Thyroid gland (tissue), 4 donors: ENCODE measurements around the gene COL24A1. TPM values are rescaled to one million over a fixed set of nuclear protein-coding genes. Genes with fewer than 3 reads are reported as not detected.
A peak's percentile ranks its signal among the peaks of the same experiment; 100 is the strongest.

Source experiments
- DNase-seq, 2 donors: peaks; one replicate each; pipeline ENCODE4 v3.0.0-alpha.2; 2019
- H3K27ac ChIP-seq, 3 donors: fragments of 200-600 bp; sonication (generic); 1 replicate in 2 of 3; 2 replicates in 1 of 3; pipeline ENCODE4 v1.5.1; 2016 to 2019; ENCODE audit warnings: mild to moderate bottlenecking in 1 of 3, moderate library complexity in 1 of 3
- H3K27me3 ChIP-seq: fragments of 200-600 bp; sonication (generic); one replicate; pipeline ENCODE4 v1.5.1; 2019
- H3K36me3 ChIP-seq, 2 donors: fragments of 200-600 bp; sonication (generic); one replicate each; pipeline ENCODE4 v1.5.1; 2016 to 2019
- H3K4me1 ChIP-seq, 2 donors: fragments of 200-600 bp; sonication (generic); one replicate each; pipeline ENCODE4 v1.5.1; 2017 to 2019
- H3K4me3 ChIP-seq, 3 donors: fragments of 200-600 bp; sonication (generic); replicated peaks in 1 of 3; 1 replicate in 2 of 3; 2 replicates in 1 of 3; pipeline ENCODE4 v1.5.1; 2016; ENCODE audit warnings: mild to moderate bottlenecking in 1 of 3
- H3K9me3 ChIP-seq: fragments of 200-600 bp; sonication (generic); one replicate; pipeline ENCODE4 v1.5.1; 2017
- CTCF ChIP-seq, 6 experiments: fragments of 200-600 bp in 3 of 6; fragments of 450-650 bp in 3 of 6; sonication (generic) in 3 of 6; IDR thresholded peaks; one replicate each; pipeline ENCODE4 v1.5.1; 2016 to 2019; ENCODE audit warnings: antibody characterized with exemption in 6 of 6, mild to moderate bottlenecking in 2 of 6, inconsistent platforms in 1 of 6, moderate library complexity in 1 of 6
- POLR2A ChIP-seq, 2 donors: fragments of 450-650 bp; IDR thresholded peaks; one replicate each; pipeline ENCODE4 v1.6.1; 2017; ENCODE audit warnings: antibody characterized with exemption in 2 of 2, mild to moderate bottlenecking in 2 of 2, moderate library complexity in 1 of 2
- WGBS, 2 donors: methylation state at CpG; one replicate each; pipeline ENCODE4 v1.1.5; 2017; 5-methylcytosine and 5-hydroxymethylcytosine counted together
- intact Hi-C: fragments of 100-400 bp; cut with DNase I; formaldehyde crosslinking; loops from one replicate; pipeline ENCODE4 v1.15.1; 2023
- total RNA-seq, 4 donors: library from RNA; depleted of rRNA; stranded (reverse); fragments of >200 nt; gene quantifications; one replicate each; pipeline ENCODE4 v1.2.3, GENCODE V29; 2016

Gene COL24A1
- total RNA-seq, 4 donors from 2014 or later, result 0.27 to 0.89 (median 0.46) TPM

GRCh38 chr1:86030180-86030579 lies 126.4 kb downstream of the COL24A1 start:
- WGBS, 2 donors, result 77 to 89% methylated on average over 1 of the region's 1 CpG
- no peak overlapping the region for H3K4me3 ChIP-seq
- TF ChIP-seq POLR2A (IDR thresholded peaks at IDR 0.05), result no peak
- no peak for TF ChIP-seq CTCF (IDR thresholded peaks at IDR 0.05)
- no peaks in the 10 kb centered on the region for H3K36me3 ChIP-seq
- intact Hi-C loops, result no loop called here
- H3K4me1 ChIP-seq, result no peaks in the 10 kb centered on the region
- DNase-seq, result no peak
- H3K9me3 ChIP-seq, result no peaks in the 10 kb centered on the region
- no peak overlapping the region for H3K27ac ChIP-seq
- no peaks in the 10 kb centered on the region for H3K27me3 ChIP-seq

DNA sequence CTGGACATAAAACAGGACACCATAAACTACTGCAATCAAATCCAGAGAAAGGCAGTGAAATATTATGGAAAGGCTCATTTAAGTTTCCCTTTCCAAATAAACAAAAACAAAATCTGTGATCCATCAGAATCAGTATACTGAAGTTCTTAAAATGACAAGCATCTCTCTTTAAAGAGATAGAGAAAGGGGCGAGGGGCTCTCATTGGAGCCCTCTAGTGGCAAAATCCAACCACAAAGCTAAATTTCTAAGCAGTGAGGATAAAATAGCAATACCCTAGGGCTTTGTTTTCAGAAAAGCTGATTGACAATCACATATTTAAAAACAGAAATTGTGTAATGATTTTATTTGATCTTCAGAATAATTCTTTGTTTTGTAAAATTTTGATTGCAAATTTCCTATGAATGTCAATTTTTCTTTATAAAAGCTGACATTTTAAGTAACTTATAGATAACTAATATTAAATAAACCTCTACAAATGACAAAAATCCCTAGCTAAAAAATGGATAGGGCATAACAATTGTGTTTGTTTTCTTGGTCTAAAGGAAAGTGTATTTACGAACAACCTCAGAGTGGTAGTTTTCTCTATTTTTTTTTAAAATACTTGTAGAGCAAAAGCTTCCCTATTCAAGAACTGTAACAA lies 138.2 kb downstream of the COL24A1 start:
- DNase-seq, result peak in 1 of 2 donors; percentile 7
- Histone ChIP-seq H3K4me1 (no peaks in the 10 kb centered on the region), H3K36me3 (no peaks in the 10 kb centered on the region), H3K9me3 (no peaks in the 10 kb centered on the region), H3K27ac (no peak overlapping the region), H3K4me3 (no peak overlapping the region), H3K27me3 (no peaks in the 10 kb centered on the region)
- WGBS, 2 donors, result 36 to 46% methylated on average over 2 of the region's 2 CpGs
- TF ChIP-seq CTCF (IDR thresholded peaks at IDR 0.05), result peak in 4 of 6 experiments; percentile 28 to 72 (median 46)
- TF ChIP-seq POLR2A (IDR thresholded peaks at IDR 0.05), result no peak
- intact Hi-C loops, result no loop called here

DNA sequence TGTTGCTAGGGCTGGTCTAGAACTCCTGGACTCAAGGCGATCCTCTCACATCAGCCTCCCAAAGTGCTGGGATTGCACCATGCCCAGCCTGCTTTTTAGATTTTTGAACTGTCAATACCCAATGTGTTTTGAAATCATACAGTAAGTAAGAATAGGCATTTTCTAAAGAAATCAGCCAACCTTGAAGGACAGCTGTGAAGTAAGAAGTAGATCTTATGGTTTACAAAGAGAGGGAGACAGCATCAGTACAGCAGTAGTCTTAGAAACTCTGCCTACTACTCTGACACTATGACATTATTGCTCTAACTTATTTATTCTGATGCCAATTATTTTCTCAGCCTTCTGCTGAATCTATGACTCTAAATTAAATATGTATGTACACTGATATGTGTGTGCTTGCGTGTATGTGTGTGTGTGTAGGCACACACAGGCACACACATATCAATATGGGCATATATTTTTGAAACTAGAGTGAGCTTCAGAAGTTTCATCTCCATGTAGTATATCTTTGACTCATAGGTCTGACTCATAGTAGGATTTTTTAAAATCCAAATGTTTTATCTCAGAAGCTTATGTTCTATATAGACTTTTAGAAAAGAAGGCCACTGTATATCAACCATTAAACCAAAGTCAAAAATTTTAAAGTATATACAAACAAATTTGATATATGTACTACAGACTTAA lies 140.4 kb downstream of the COL24A1 start:
- no peak for DNase-seq
- TF ChIP-seq CTCF (IDR thresholded peaks at IDR 0.05) (no peak), POLR2A (IDR thresholded peaks at IDR 0.05) (no peak)
- 73 to 96% methylated on average over 2 of the region's 2 CpGs for WGBS, 2 donors
- Histone ChIP-seq H3K27me3 (no peaks in the 10 kb centered on the region), H3K9me3 (no peaks in the 10 kb centered on the region), H3K27ac (no peak overlapping the region), H3K4me1 (no peaks in the 10 kb centered on the region), H3K36me3 (no peaks in the 10 kb centered on the region), H3K4me3 (no peak overlapping the region)
- intact Hi-C loops, result no loop called here

DNA sequence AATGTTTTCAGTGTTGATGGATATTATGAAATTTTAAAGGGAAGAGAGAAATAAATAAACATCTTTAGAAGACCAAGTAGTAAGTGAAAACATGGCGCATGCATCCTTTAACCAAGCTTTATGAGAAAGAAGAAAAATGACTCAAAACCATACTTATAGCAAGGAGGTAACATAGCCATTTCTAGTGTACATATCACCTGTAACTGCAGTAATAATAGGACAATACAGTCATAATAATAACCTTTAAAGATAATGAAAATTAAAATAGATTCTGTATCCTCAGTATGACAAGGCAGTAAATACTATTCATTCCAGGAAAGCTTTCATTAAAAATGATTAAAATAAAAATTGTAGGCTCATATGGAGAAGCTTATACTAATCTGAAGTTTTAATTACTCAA lies 141.2 kb downstream of the COL24A1 start:
- WGBS, 2 donors, result 86 to 97% methylated on average over 1 of the region's 1 CpG
- intact Hi-C loops, result no loop called here
- TF ChIP-seq POLR2A (IDR thresholded peaks at IDR 0.05), result no peak

GRCh38 chr1:86000601-86001000 lies 156.0 kb downstream of the COL24A1 start:
- WGBS, 2 donors, result 54 to 73% methylated on average over 1 of the region's 1 CpG
- Histone ChIP-seq H3K36me3 (no peaks in the 10 kb centered on the region), H3K27ac (no peak overlapping the region), H3K27me3 (no peaks in the 10 kb centered on the region), H3K4me3 (no peak overlapping the region), H3K9me3 (no peaks in the 10 kb centered on the region), H3K4me1 (no peaks in the 10 kb centered on the region)
- TF ChIP-seq CTCF (IDR thresholded peaks at IDR 0.05), result no peak
- TF ChIP-seq POLR2A (IDR thresholded peaks at IDR 0.05), result no peak
- intact Hi-C loops, result no loop called here
- DNase-seq, result no peak

More for the DNA sequence above, 141.2 kb downstream of the COL24A1 start:
- H3K9me3 ChIP-seq, result no peaks in the 10 kb centered on the region
- no peaks in the 10 kb centered on the region for H3K36me3 ChIP-seq
- DNase-seq, result no peak
- H3K27me3 ChIP-seq, result no peaks in the 10 kb centered on the region
- H3K4me1 ChIP-seq, result no peaks in the 10 kb centered on the region
- no peak overlapping the region for H3K27ac ChIP-seq
- H3K4me3 ChIP-seq, result no peak overlapping the region
